OCI-LY7 (cell line): ENCODE measurements around the gene PRX. TPM values are rescaled to one million over a fixed set of nuclear protein-coding genes. Genes with fewer than 3 reads are reported as not detected.
"Not testable (repeated sequence)": the region's sequence is repeated elsewhere in the genome, so short reads cannot be mapped to it uniquely, and the experiment has no call there.

Experiments
- BruUV-seq: library from RNA; stranded (reverse); fragments of 400-500 nt; replicated peaks from 2 replicates; lab custom pipeline; 2021; lab: Mats Ljungman, UMichigan
- CTCF ChIA-PET: fragments of 300-600 bp; sonication (Branson Sonifier 250); formaldehyde crosslinking; loops from one replicate; lab custom pipeline; 2022; ENCODE audit warnings: antibody characterized with exemption; ENCODE audit not compliant: unreplicated experiment; lab: Charles Lee
- POLR2A ChIA-PET: fragments of 300-600 bp; sonication (Branson Sonifier 250); formaldehyde crosslinking; loops from one replicate; lab custom pipeline; 2022; ENCODE audit warnings: antibody characterized with exemption; lab: Charles Lee
- DNase-seq: peaks from one replicate; pipeline ENCODE4 v3.0.0-alpha.2; 2015; ENCODE audit warnings: low spot score
- H2AFZ ChIP-seq: fragments of 200-600 bp; sonication (generic), shearing (Covaris generic); 2 replicates; pipeline ENCODE4 v1.6.1; 2014; ENCODE audit warnings: mild to moderate bottlenecking, antibody characterized with exemption, low read length, moderate library complexity
- H3K27ac ChIP-seq: fragments of 200-600 bp; sonication (generic); 2 replicates; pipeline ENCODE4 v1.5.1; 2014; ENCODE audit warnings: mixed run types, low read depth, mild to moderate bottlenecking, moderate library complexity, low read length, inconsistent platforms; ENCODE audit not compliant: poor library complexity, severe bottlenecking
- H3K36me3 ChIP-seq: fragments of 200-600 bp; sonication (generic); 2 replicates; pipeline ENCODE4 v1.6.1; 2014; ENCODE audit warnings: mild to moderate bottlenecking, antibody characterized with exemption, low read length, moderate library complexity, mixed read lengths; ENCODE audit not compliant: insufficient read depth
- H3K4me1 ChIP-seq: fragments of 200-600 bp; sonication (generic); 2 replicates; pipeline ENCODE4 v1.5.1; 2014; ENCODE audit warnings: mild to moderate bottlenecking, low read length; ENCODE audit not compliant: insufficient read depth, poor library complexity, severe bottlenecking
- H3K4me2 ChIP-seq: fragments of 200-600 bp; sonication (generic); 2 replicates; pipeline ENCODE4 v1.6.1; 2014; ENCODE audit warnings: mild to moderate bottlenecking, low read length
- H3K4me3 ChIP-seq: fragments of 200-600 bp; sonication (generic); 2 replicates; pipeline ENCODE4 v1.5.1; 2014; ENCODE audit warnings: mild to moderate bottlenecking, low read depth, low read length; ENCODE audit not compliant: poor library complexity, severe bottlenecking
- H3K79me2 ChIP-seq: fragments of 200-600 bp; sonication (generic); 2 replicates; pipeline ENCODE4 v1.6.1; 2016; ENCODE audit warnings: low read depth, mild to moderate bottlenecking, low read length, moderate library complexity, mixed read lengths; ENCODE audit not compliant: insufficient read depth
- H3K9me2 ChIP-seq: fragments of 200-600 bp; sonication (generic); 2 replicates; pipeline ENCODE4 v1.6.1; 2016; ENCODE audit warnings: mild to moderate bottlenecking, low read length, mixed read lengths; ENCODE audit not compliant: insufficient read depth
- H3K9me3 ChIP-seq: fragments of 200-600 bp; sonication (generic); 2 replicates; pipeline ENCODE4 v1.6.1; 2014; ENCODE audit warnings: mild to moderate bottlenecking, mixed run types, low read length, mixed read lengths
- H4K20me1 ChIP-seq: fragments of 200-600 bp; sonication (generic); 2 replicates; pipeline ENCODE4 v1.6.1; 2014; ENCODE audit warnings: mild to moderate bottlenecking, antibody characterized with exemption, low read length, moderate library complexity, mixed read lengths; ENCODE audit not compliant: insufficient read depth
- EZH2phosphoT487 ChIP-seq: fragments of 200-600 bp; sonication (generic); IDR thresholded peaks from 2 replicates; pipeline ENCODE4 v1.6.1; 2018; ENCODE audit warnings: low read depth, borderline replicate concordance, mild to moderate bottlenecking, mixed run types, antibody characterized with exemption, low read length, moderate library complexity, mixed read lengths
- intact Hi-C: fragments of 100-400 bp; cut with micrococcal nuclease; formaldehyde crosslinking; loops from one replicate; pipeline ENCODE4 v1.10.0; 2022; ENCODE audit not compliant: unreplicated experiment
- total RNA-seq, 2 experiments: library from RNA; depleted of rRNA in 1 of 2; stranded (reverse); fragments of >200 nt in 1 of 2; shearing (Covaris generic) in 1 of 2; gene quantifications; 2 replicates each; pipeline ENCODE4 v1.2.3, GENCODE V29; 2014 to 2022
- TF ChIP-seq, protein P1 (sequence below): fragments of 200-600 bp; sonication (generic); conservative IDR thresholded peaks from 2 replicates; pipeline ENCODE4 v1.5.1; 2014; ENCODE audit warnings: mild to moderate bottlenecking, antibody characterized with exemption, low read length, moderate library complexity, mixed read lengths

The PRX gene
- total RNA-seq, 2 experiments from 2014 or later: 2.2 to 4.9 TPM

DNA sequence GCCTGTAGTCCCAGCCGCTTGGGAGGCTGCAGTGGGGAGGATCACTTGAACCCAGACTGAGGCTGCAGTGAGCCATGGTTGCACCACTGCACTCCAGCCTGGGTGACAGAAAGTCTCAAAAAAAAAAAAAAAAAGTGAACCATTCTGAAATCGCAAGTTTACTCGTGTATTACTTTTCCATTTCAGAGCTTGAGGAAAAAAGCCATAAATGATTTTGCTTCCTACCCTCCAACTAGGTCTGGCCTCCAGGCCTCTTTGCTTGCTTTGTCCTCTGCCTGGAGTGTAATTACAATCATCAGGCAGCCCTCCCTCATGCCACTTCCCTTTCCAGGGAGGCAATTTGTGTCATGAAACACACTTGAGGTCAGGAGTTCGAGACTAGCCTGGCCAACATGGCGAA is 43.9 kb upstream of the PRX start:
- Histone ChIP-seq H3K4me2 (no peak overlapping the region), H2AFZ (no peak overlapping the region), H3K9me2 (no peaks in the 10 kb centered on the region), H3K4me3 (no peak overlapping the region), H3K4me1 (peaks cover 22% of the 10 kb centered on the region), H3K79me2 (no peaks in the 10 kb centered on the region), H3K27ac (no peak overlapping the region), H3K36me3 (no peaks in the 10 kb centered on the region), H3K9me3 (no peaks in the 10 kb centered on the region), H4K20me1 (no peaks in the 10 kb centered on the region)
- BruUV-seq: no TSS peak
- intact Hi-C loops: no loop called here
- no peak for DNase-seq
- TF ChIP-seq, protein P1, sequence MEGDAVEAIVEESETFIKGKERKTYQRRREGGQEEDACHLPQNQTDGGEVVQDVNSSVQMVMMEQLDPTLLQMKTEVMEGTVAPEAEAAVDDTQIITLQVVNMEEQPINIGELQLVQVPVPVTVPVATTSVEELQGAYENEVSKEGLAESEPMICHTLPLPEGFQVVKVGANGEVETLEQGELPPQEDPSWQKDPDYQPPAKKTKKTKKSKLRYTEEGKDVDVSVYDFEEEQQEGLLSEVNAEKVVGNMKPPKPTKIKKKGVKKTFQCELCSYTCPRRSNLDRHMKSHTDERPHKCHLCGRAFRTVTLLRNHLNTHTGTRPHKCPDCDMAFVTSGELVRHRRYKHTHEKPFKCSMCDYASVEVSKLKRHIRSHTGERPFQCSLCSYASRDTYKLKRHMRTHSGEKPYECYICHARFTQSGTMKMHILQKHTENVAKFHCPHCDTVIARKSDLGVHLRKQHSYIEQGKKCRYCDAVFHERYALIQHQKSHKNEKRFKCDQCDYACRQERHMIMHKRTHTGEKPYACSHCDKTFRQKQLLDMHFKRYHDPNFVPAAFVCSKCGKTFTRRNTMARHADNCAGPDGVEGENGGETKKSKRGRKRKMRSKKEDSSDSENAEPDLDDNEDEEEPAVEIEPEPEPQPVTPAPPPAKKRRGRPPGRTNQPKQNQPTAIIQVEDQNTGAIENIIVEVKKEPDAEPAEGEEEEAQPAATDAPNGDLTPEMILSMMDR: no peak
- no peak for TF ChIP-seq EZH2phosphoT487
- ChIA-PET CTCF (no interaction called here), POLR2A (no interaction called here)

DNA sequence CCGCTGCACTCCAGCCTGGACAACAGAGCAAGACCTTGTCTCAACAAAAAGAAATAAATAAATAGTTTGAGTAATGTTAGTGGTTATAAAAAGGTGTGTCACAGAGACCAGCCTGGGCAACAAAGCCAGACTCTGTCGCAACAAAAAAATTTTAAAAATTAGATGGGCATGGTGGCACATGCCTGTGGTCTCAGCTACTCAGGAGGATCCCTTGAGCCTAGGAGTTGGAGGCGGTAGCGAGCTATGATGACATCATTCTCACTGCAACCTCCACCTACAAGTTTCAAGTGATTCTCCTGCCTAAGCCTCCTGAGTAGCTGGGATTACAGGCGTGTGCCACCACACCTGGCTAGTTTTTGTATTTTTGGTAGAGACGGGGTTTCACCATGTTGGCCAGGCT is 40.8 kb upstream of the PRX start:
- intact Hi-C loops, H3K36me3 ChIP-seq, H3K4me3 ChIP-seq, BruUV-seq, H4K20me1 ChIP-seq, H3K4me1 ChIP-seq, H3K9me2 ChIP-seq, H3K79me2 ChIP-seq, CTCF ChIA-PET, H3K27ac ChIP-seq, DNase-seq, H2AFZ ChIP-seq, H3K4me2 ChIP-seq, H3K9me3 ChIP-seq: not testable (repeated sequence)
- POLR2A ChIA-PET: interaction anchor here (1.1 kb wide), 1 partner anchor 43 kb away, joined by 4 read pairs; no protein-coding TSS in a partner anchor

DNA sequence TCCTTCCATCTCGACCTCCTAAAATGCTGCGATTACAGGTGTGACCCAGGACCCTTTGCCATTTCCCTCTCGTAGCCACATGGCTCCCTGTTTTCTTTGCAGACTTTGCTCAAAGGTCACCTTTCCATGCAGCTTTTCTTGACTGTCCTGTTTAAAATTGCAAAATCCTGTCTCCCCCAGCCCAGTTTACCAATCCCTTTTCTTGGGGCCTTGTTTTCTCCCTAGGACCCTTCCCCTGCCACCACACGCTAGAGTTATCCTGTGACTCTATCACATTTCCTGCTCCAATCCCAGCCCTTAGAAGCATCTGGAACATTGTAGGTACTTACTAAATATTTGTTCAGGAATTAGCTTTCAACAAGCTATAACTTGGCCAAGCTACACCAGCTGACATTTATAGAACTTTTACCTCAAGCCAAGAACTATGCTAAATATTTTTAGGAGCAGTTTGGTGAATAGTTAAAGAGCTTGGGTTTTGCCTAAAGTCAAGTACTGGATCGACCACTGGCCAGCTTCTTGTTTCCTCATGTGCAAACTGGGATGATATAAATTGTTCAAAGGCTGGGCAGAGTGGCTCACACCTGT is 40.1 kb upstream of the PRX start:
- peaks cover 3% of the 10 kb centered on the region; the same call in 1 of the 2 replicates for H3K36me3 ChIP-seq
- no peaks in the 10 kb centered on the region for H3K79me2 ChIP-seq
- H3K4me3 ChIP-seq: no peak overlapping the region
- H3K27ac ChIP-seq: no peak overlapping the region
- H4K20me1 ChIP-seq: no peaks in the 10 kb centered on the region
- DNase-seq: no peak
- no peaks in the 10 kb centered on the region for H3K4me1 ChIP-seq
- intact Hi-C loops: no loop called here
- no TSS peak for BruUV-seq
- ChIA-PET CTCF (no interaction called here), POLR2A (interaction anchor here (1.1 to 1.5 kb wide), 2 partner anchors 10 to 42 kb away, joined by 4 read pairs; no protein-coding TSS in a partner anchor)
- no peaks in the 10 kb centered on the region for H3K9me2 ChIP-seq
- no peak overlapping the region for H3K4me2 ChIP-seq
- TF ChIP-seq EZH2phosphoT487: no peak
- TF ChIP-seq, protein P1: no peak
- no peaks in the 10 kb centered on the region for H3K9me3 ChIP-seq
- no peak overlapping the region for H2AFZ ChIP-seq
